HG02884 (cell line): ENCODE data around the gene SV2B.
A peak's percentile ranks its signal among the peaks of the same experiment; 100 is the strongest.
"Not testable (repeated sequence)": the region's sequence is repeated elsewhere in the genome, so short reads cannot be mapped to it uniquely, and the experiment has no call there.

Experiments
- ATAC-seq: cut with Tn5 transposase; IDR thresholded peaks from one replicate; pipeline ENCODE4 v1.9.1; 2021; ENCODE audit warnings: mild to moderate bottlenecking, moderate library complexity; ENCODE audit not compliant: unreplicated experiment

SV2B gene

GRCh38 chr15:91099995-91100813 is at the start of gene SV2B:
Gene SV2B (plus strand): TSS chr15:91100257. CDS start chr15:91226264, 126,007 bp downstream.
- peak; percentile 71 for ATAC-seq

GRCh38 chr15:91051248-91051647 is 48.8 kb upstream of the SV2B start:
- ATAC-seq, result no peak

- no peak for ATAC-seq
Observed at GRCh38 chr15:91054816-91055215, 45.2 kb upstream of the SV2B start.

GRCh38 chr15:91055548-91056331 is 44.3 kb upstream of the SV2B start:
- no peak for ATAC-seq

GRCh38 chr15:91061230-91061629 is 38.8 kb upstream of the SV2B start:
- ATAC-seq, result no peak

GRCh38 chr15:91061997-91062396 is 38.1 kb upstream of the SV2B start:
- no peak for ATAC-seq

- no peak for ATAC-seq
Observed at GRCh38 chr15:91065505-91065904, 34.6 kb upstream of the SV2B start.

GRCh38 chr15:91067036-91067435 is 33.0 kb upstream of the SV2B start:
- ATAC-seq, result no peak

GRCh38 chr15:91068436-91068835 is 31.6 kb upstream of the SV2B start:
- no peak for ATAC-seq

GRCh38 chr15:91068966-91069365 is 31.1 kb upstream of the SV2B start:
- ATAC-seq, result no peak

- ATAC-seq, result no peak
Observed at GRCh38 chr15:91070872-91071271, 29.2 kb upstream of the SV2B start.

- ATAC-seq, result no peak
Observed at GRCh38 chr15:91072161-91072560, 27.9 kb upstream of the SV2B start.

- ATAC-seq, result no peak
Observed at GRCh38 chr15:91073077-91073476, 27.0 kb upstream of the SV2B start.

- ATAC-seq, result no peak
Observed at GRCh38 chr15:91073768-91074167, 26.3 kb upstream of the SV2B start.

- ATAC-seq, result no peak
Observed at GRCh38 chr15:91075739-91076138, 24.3 kb upstream of the SV2B start.

- ATAC-seq, result no peak
Observed at GRCh38 chr15:91077029-91077428, 23.0 kb upstream of the SV2B start.

- not testable (repeated sequence) for ATAC-seq
Observed at GRCh38 chr15:91093866-91094265, 6.2 kb upstream of the SV2B start.

- no peak for ATAC-seq
Observed at GRCh38 chr15:91098451-91098850, 1.6 kb upstream of the SV2B start.

GRCh38 chr15:91099616-91099994 is 452 bp upstream of the SV2B start:
- peak; percentile 19 for ATAC-seq

- ATAC-seq, result no peak
Observed at GRCh38 chr15:91100814-91101607, 954 bp downstream of the SV2B start.

GRCh38 chr15:91101608-91101920 is 1.5 kb downstream of the SV2B start:
- no peak for ATAC-seq
